IPS DF 4.7 (cell line): Measurements from ENCODE around the gene PALM3.

ENCODE experiments used
- DNase-seq: peaks from one replicate; pipeline ENCODE4 v3.0.0-alpha.2; 2013; ENCODE audit warnings: low spot score; ENCODE audit errors: extremely low read depth

The PALM3 gene

DNA sequence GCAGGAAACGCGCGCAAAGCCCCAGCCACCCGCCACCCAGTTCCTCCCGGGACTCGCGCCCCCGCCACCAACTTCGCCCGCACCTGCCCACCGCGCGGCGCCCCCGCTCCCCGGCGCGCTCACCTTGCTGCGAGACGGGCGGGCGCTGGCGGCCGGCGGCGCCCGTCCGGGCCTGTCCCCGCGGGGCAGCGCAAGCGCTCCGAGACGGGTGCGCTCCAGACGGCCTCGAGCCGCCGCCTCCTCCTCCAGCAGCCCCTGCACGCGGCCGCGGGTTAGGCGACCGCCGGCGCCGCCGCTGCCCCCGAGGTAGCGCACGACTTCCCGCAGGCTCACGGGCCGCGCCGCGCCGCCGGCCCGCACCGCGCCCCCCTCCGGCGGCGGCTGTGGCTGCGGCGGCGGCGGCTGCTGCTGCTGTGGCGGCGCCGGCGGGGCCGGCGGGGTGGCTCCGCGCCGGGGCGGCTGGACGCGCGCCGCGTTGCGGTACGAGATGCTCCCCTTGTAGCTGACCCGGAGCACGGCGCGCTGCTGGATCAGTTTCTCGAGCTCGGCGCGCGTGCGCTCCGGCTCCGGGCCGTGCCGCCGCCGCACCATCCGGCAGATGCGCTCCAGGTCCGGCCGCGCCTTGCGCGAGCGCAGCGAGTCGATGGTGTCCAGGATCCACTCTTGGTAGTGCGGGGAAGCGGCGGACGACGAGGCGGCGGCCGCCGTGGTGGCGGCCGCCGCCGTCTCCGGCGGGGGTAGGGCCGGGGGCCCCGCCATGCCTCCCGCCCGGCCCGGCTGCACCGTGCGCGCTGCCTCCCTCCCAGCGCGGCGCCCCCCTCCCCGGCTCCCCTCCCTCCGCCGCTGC lies 28.0 kb upstream of the PALM3 start:
- DNase-seq = no peak

DNA sequence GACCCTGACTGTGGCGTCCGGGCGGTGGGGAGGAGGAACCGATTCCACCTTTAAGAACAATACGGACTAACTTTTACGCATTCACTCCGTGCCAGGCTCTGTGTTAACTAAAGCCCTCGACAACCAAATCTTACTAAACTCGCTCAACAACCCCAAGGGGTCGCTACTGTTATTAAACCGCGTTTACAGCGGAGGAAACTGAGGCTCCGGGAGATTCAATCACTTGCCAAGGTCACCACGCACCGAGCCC lies 27.5 kb upstream of the PALM3 start:
- DNase-seq = no peak

- no peak for DNase-seq
Observed at GRCh38 chr19:14088634-14089411, 26.9 kb upstream of the PALM3 start.

GRCh38 chr19:14086098-14086497 lies 24.2 kb upstream of the PALM3 start:
- DNase-seq = no peak

DNA sequence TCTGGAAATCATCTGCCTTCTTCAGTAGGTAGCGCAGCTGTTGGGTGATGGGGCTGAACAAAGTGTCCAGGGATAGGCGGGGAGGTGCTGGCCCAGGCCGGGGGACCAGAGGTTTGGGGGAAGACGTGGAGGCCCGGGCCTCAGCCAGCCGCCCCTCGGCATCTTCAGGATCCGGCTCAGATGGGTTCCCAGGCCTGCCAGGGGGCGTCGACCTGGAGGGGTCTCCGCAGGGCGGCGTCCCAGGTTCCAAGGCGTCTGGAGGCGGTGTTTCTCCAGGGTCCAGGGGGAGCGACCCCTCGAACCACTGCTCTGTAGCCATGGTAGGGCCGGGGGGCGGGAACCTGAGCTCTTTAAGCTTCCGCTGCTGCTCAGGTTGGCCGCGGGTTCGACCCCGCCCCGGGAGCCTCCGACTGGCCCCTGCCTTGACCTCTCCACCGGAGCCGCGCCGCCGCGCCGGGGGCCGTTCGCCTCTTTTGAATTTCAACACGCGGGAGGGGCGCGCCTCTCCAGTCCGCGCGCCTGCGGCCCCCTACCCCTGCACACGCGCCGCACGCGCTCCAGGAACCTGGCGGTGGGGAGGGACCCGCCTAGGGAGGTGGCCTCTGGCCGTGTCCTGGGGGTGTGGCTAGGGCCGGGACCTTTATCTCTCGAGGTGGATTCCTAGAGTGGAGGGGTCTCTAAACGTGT lies 23.6 kb upstream of the PALM3 start, which contains the start of gene C19orf67:
Gene C19orf67 (minus strand): TSS at position 475 of the 687 bp plus-strand sequence. CDS start 156 bp downstream, at position 319.
- no peak for DNase-seq

- DNase-seq = no peak
Observed at GRCh38 chr19:14082675-14082960, 20.7 kb upstream of the PALM3 start.

- DNase-seq = no peak
Observed at GRCh38 chr19:14081797-14082674, 20.2 kb upstream of the PALM3 start.

DNA sequence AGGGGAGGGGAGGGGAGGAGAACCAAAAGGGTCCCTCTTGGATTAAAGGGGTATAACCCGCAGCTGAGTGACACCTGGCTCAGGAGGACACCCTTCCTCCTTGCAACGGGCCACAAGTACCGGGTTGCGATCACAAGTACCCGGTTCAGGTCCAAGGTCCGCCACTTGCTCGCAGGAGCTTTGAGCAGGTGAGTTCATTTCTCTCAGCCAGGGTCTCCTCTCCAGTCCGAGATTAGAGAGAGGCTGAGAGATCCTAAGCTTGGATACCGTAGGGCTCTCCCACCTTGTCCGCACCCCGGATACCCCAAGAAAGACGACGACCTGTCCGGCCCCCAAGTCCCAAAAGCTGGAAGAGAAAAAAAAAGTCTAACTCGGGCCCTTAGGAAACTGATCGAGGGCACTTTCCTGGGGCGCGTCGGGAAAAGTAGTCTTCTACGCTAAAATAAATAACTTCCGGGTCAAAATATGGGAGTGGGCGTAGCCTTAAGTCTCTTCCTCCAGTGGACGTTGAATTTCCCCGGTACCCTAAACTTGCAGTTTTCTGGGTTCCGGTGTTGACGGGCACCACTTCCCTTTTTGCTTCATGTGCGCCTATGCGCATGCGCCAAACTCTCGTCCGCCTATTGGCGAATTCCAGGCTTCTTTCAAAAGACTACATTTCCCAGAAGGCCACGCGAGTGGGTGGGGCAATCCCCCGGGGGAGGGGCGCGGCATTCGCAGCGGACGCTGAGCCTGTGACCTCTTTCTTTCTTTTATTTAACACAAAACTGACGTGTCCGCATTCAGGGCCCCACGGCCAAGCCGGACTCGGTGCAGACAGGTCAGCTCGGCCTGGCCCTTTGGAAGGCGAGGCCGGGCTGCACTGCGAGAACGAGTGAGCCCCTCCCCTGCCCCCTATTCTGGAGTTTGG lies 19.3 kb upstream of the PALM3 start:
- peak; percentile 97 for DNase-seq

DNA sequence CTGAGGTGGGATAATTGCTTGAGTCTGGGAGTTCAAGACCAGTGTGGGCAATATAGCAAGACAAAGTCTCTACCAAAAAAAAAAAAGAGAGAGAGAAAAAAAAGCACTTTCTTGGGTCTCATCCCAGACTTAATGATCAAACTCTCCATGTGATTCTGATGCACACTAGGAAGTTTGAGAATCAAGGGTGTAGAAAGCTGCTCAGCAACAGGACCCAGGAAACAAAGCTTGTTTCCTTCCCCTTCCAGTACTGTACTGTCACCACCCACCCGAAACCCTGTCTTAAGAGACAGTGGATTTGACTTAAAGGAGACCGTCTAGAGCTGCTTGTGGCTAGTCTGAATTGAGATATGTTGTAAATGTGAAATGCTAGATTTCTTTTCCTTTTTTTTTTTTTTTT lies 16.5 kb upstream of the PALM3 start:
- DNase-seq = no peak

DNA sequence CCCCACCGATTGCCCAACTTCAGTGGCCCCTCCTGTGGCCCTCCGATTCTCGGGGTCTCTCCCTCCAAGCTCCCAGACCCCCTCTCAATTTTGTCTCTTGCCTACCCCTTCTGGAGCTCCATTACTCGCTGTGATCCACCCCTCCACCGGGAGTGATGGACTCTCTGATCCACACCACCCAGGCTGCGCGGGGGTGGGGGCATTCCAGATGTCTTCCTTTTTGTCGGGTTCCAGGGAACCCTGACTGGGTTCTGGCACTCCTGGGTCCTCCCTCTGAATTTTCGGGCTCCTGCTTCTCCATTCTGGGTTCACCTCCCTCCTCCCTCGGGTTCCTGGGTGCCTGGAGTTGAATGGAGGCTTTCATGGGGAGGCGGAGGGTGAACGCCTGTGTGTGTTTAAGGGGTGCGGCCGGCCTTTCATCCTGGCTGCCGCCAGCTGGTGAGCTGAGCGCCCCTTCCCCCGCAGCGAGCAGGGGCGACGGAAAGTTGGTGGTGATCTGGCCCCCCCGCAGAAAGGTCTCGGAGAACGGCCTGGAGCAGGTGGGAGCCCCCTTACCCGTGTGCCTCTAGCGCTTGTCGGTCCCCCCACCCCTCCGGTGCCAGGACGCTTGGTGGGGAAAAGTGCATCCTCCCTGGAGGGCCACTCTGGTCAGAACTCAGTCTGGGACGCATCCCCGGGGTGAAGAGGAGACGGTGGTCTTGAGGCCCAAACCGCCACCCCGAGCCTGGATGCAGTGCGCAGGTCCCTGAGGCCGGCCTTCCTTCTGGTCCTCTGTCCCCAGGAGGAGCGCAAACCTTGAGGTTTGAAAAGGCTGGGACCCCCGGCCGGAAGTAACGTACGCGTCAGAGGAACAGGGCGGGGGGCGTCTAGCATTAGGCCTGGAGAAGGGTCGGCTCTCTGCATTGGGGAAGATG lies 12.3 kb upstream of the PALM3 start:
- DNase-seq = no peak

DNA sequence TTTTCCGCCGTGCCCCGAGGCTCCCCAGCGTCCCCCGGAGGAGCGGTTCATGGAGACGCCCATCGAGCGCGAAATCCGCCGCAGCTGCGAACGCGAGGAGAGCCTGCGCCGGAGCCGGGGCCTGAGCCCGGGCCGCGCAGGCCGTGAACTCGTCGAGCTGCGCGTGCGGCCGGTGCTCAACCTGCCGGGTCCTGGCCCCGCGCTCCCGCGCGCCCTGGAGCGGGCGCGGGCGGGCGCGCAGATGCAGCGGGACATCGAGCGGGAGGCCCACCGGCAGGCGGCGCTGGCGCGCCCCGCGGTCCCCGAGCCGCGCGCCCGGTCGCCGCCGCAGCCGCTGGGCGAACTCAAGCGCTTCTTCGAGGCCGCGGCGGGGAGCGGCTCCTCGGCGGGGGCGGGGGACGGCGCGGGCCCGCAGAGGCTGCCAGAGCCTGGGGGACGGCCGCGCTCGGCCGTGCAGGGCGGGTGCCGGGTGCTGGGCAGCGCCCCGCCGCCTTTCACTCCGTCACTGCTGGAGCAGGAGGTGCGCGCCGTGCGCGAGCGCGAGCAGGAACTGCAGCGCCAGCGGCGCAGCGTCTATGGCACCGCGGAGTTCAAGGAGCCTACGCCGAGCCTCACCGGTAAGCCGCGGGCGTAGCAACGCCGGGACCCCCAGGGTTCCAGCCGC lies 11.5 kb upstream of the PALM3 start:
- DNase-seq = no peak

GRCh38 chr19:14072535-14073260 lies 10.8 kb upstream of the PALM3 start, which contains the start of gene MISP3:
MISP3 (plus strand) TSS chr19:14072786; CDS start chr19:14073310, 524 bp downstream.
- DNase-seq = no peak

GRCh38 chr19:14070268-14071050 lies 8.6 kb upstream of the PALM3 start:
- DNase-seq = no peak

GRCh38 chr19:14066134-14066533 lies 4.3 kb upstream of the PALM3 start:
- DNase-seq = no peak

GRCh38 chr19:14063105-14063504 lies 1.2 kb upstream of the PALM3 start:
- DNase-seq = no peak

- no peak for DNase-seq
Observed at GRCh38 chr19:14062558-14062855, 631 bp upstream of the PALM3 start.

DNA sequence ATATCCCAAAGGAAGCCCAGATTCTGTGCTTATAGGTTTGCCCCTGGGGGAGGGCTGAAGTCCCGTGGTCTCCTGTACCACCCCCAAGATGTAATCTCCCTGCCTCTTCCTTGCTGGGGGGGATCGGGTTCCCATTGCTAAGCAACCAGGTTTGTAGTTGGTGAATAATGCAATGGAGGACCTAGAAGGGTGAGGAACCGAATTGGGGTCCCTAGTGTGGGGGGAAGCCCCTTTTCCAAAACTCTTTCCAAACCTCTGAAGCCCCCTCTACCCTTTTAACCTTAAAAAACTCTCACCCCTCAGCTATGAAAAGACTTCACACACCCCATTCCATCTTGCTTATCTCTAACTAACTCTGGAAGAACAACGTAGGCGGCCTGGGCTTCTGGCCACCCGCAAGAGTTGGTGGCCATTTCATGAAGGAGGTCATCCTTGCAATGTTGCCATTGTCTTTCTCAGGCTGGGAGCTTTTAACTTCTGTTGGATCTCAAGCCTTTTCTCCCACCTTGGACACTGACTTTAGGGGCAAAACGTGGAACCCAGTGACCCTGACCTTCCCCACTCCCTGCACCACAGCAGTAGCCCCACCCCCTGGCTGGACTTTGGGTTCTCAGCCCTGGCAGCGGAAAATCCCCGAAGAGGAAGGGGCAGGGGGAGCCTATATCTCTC lies 661 bp downstream of the PALM3 start:
- DNase-seq = no peak
